Esophagus squamous epithelium (tissue), 4 donors: ENCODE results near the gene GFPT1.

Experiments
- POLR2A ChIP-seq, 4 donors: fragments of 450-650 bp; IDR thresholded peaks; one replicate each; pipeline ENCODE4 v1.6.1; 2017; ENCODE audit warnings: antibody characterized with exemption in 4 of 4, mild to moderate bottlenecking in 4 of 4, moderate library complexity in 3 of 4
- TF ChIP-seq, protein P1 (sequence below), 6 experiments: fragments of 450-650 bp in 4 of 6; fragments of 200-600 bp in 2 of 6; sonication (generic) in 2 of 6; IDR thresholded peaks; one replicate each; pipeline ENCODE4 v1.5.1; 2016 to 2019; ENCODE audit warnings: antibody characterized with exemption in 6 of 6, mild to moderate bottlenecking in 4 of 6, moderate library complexity in 4 of 6

DNA sequence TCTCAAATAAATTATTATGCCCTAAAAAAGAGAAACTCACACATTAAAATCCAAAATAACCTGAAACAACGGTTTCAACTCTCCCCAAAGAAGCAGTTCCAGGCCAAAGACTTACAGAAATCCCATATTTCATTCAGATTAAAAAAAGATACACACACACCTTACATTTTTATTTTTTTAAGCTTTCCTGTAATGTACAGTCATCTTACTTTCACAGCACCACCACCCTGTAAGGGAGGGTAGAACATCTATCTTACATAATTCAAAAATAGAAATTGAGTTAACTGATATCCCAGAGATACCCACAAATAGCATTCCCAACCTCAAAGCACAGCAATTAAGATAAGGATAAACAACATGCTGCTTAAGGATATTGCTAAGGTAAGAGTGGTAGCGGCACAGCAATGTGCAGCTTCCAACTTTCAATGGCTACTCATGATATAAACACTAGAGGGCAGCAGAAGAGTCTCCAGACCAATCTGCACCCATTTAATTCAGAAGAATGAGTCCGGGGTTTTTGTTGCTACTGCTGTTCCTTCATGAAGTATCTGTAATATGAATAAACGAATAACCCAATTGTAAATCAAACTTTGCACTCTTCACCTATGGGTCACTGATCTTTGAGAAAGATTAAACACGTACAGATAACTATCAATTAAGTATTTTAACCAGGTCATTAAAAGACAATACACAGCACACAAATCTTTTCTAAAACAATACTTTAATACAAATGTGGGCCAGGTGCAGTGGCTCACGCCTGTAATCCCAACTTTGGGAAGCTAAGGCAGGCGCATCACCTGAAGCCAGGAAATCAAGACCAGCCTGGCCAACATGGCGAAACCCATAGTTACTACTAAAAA, 11.3 kb downstream of the GFPT1 start:
- TF ChIP-seq POLR2A (IDR thresholded peaks at IDR 0.05): no peak
- TF ChIP-seq, protein P1, sequence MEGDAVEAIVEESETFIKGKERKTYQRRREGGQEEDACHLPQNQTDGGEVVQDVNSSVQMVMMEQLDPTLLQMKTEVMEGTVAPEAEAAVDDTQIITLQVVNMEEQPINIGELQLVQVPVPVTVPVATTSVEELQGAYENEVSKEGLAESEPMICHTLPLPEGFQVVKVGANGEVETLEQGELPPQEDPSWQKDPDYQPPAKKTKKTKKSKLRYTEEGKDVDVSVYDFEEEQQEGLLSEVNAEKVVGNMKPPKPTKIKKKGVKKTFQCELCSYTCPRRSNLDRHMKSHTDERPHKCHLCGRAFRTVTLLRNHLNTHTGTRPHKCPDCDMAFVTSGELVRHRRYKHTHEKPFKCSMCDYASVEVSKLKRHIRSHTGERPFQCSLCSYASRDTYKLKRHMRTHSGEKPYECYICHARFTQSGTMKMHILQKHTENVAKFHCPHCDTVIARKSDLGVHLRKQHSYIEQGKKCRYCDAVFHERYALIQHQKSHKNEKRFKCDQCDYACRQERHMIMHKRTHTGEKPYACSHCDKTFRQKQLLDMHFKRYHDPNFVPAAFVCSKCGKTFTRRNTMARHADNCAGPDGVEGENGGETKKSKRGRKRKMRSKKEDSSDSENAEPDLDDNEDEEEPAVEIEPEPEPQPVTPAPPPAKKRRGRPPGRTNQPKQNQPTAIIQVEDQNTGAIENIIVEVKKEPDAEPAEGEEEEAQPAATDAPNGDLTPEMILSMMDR (IDR thresholded peaks at IDR 0.05): peak; percentile 22 to 59 (median 43)
